Left lung (tissue), 10 donors: ENCODE data around the gene ATP9A. TPM values are rescaled to one million over a fixed set of nuclear protein-coding genes. Genes with fewer than 3 reads are reported as not detected.

ENCODE experiments used
- ATAC-seq: fragments of 200-7000 bp; cut with Tn5 transposase; one replicate; pipeline ENCODE4 v1.9.1; 2020; ENCODE audit warnings: moderate library complexity
- DNase-seq, 4 donors: peaks; one replicate each; pipeline ENCODE4 v3.0.0-alpha.2; 2013 to 2020
- H3K27ac ChIP-seq, 2 donors: fragments of 200-600 bp; sonication (generic) in 1 of 2; one replicate each; pipeline versions ENCODE4 v1.5.0 to v1.8.0; 2020 to 2021
- H3K27me3 ChIP-seq, 2 donors: fragments of 200-600 bp; sonication (generic) in 1 of 2; one replicate each; pipeline versions ENCODE4 v1.5.0 to v1.8.0; 2020 to 2021
- H3K36me3 ChIP-seq, 2 donors: fragments of 200-600 bp; sonication (generic) in 1 of 2; one replicate each; pipeline versions ENCODE4 v1.5.0 to v1.8.0; 2020 to 2021
- H3K4me1 ChIP-seq, 2 donors: fragments of 200-600 bp; one replicate each; pipeline ENCODE4 v1.8.0; 2021
- H3K4me3 ChIP-seq, 2 donors: fragments of 200-600 bp; sonication (generic) in 1 of 2; one replicate each; pipeline versions ENCODE4 v1.5.0 to v1.8.0; 2020 to 2021; ENCODE audit warnings: mild to moderate bottlenecking in 1 of 2
- H3K9me3 ChIP-seq, 2 donors: fragments of 200-600 bp; sonication (generic) in 1 of 2; one replicate each; pipeline versions ENCODE4 v1.5.0 to v1.8.0; 2020 to 2021
- intact Hi-C, 2 donors: fragments of 100-400 bp; cut with DNase I; formaldehyde crosslinking; loops; one replicate each; pipeline versions ENCODE4 v1.11.2 to v1.14.2; 2022
- polyA plus RNA-seq, 6 donors: library from polyadenylated mRNA; unstranded; fragments of 120-200 nt; gene quantifications; one replicate each; pipeline ENCODE4 v1.2.1, GENCODE V29; 2013; ENCODE audit not compliant: insufficient read length in 6 of 6
- total RNA-seq, 2 donors: library from RNA; stranded (reverse); fragmentation: NEBNext Ultra II Directional; extraction: Animal tissue kit (Norgen Biotek cat#: 25700); gene quantifications; one replicate each; pipeline ENCODE4 v1.2.1, GENCODE V29; 2021
- TF ChIP-seq, protein P1 (sequence below), 2 donors: fragments of 200-600 bp; sonication (generic) in 1 of 2; IDR thresholded peaks; one replicate each; pipeline versions ENCODE4 v1.5.0 to v1.8.0; 2021; ENCODE audit warnings: antibody characterized with exemption in 2 of 2
- donor health status: DM: no; HTN: yes; CAD: no.
- donor health status: DM: no; HTN: no; CAD: no.

ATP9A gene
- total and polyA plus RNA-seq, 8 donors = 15.3 to 59.7 (median 50.4) TPM

DNA sequence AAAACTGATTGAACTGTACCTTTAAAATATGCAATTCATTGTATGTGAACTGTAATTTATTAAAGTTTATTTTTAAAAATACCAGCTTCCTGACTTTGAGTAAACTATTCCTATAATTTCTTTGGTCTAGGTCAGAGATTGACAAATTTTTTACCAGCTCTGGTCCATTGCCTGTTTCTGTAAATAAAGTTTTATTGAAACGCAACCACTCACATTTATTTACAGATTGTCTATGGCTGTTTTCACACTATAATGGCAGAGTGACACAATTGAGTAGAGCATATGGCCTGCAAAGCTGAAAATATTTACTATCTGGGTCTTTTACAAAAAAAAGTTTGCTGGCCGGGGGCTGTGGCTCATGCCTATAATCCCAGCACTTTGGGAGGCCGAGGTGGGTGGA lies 192.7 kb downstream of the ATP9A start:
- DNase-seq (no peak), ATAC-seq (no peak)
- Histone ChIP-seq H3K4me1 (no peaks in the 10 kb centered on the region), H3K4me3 (no peak overlapping the region), H3K27me3 (peaks cover 0 to 4% of the 10 kb centered on the region in 2 donors), H3K27ac (no peak overlapping the region), H3K36me3 (no peaks in the 10 kb centered on the region), H3K9me3 (no peaks in the 10 kb centered on the region)
- intact Hi-C loops = no loop called here
- TF ChIP-seq, protein P1, sequence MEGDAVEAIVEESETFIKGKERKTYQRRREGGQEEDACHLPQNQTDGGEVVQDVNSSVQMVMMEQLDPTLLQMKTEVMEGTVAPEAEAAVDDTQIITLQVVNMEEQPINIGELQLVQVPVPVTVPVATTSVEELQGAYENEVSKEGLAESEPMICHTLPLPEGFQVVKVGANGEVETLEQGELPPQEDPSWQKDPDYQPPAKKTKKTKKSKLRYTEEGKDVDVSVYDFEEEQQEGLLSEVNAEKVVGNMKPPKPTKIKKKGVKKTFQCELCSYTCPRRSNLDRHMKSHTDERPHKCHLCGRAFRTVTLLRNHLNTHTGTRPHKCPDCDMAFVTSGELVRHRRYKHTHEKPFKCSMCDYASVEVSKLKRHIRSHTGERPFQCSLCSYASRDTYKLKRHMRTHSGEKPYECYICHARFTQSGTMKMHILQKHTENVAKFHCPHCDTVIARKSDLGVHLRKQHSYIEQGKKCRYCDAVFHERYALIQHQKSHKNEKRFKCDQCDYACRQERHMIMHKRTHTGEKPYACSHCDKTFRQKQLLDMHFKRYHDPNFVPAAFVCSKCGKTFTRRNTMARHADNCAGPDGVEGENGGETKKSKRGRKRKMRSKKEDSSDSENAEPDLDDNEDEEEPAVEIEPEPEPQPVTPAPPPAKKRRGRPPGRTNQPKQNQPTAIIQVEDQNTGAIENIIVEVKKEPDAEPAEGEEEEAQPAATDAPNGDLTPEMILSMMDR (IDR thresholded peaks at IDR 0.05) = no peak

DNA sequence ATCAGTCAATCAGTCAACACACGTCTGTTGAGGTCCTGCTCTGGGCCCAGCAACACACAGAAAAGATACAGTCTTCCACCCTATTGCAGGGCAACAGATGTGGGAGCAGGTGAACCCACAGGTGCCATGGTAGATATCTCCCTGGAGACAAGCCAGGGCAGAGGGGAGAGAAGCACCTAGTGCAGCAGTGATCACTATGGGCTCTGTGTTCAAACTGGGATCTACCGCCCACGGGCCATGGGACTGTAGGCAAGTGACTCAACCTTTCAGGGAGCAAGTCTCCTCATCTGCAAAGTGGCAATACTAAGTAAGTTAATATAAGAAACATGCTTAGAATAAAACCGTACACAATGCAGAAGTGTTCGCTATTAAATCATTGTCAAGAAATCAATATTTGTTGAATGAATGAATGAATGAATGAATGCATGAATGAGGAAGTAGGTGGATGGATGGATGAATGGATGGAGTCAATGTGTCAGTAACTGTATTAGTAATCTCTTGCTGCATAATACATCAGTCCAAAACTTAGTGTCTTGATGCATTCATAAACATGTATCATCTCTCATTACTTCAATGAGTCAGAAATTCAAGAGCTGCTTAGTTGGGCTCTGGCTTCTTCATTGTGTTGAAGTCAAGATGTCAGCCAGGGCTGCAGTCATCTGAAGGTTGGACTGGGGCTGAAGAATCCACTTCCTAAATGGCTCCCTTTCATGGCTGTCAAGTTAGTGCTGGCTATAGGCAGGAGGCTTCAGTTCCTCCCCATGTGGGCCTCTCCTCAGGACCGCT lies 193.7 kb downstream of the ATP9A start:
- Histone ChIP-seq H3K4me3 (no peak overlapping the region), H3K9me3 (no peaks in the 10 kb centered on the region), H3K36me3 (no peaks in the 10 kb centered on the region), H3K27me3 (peaks cover 0 to 9% of the 10 kb centered on the region in 2 donors), H3K4me1 (no peaks in the 10 kb centered on the region), H3K27ac (no peak overlapping the region)
- no peak for ATAC-seq
- no peak for DNase-seq
- intact Hi-C loops = no loop called here
- TF ChIP-seq, protein P1 (IDR thresholded peaks at IDR 0.05) = no peak

DNA sequence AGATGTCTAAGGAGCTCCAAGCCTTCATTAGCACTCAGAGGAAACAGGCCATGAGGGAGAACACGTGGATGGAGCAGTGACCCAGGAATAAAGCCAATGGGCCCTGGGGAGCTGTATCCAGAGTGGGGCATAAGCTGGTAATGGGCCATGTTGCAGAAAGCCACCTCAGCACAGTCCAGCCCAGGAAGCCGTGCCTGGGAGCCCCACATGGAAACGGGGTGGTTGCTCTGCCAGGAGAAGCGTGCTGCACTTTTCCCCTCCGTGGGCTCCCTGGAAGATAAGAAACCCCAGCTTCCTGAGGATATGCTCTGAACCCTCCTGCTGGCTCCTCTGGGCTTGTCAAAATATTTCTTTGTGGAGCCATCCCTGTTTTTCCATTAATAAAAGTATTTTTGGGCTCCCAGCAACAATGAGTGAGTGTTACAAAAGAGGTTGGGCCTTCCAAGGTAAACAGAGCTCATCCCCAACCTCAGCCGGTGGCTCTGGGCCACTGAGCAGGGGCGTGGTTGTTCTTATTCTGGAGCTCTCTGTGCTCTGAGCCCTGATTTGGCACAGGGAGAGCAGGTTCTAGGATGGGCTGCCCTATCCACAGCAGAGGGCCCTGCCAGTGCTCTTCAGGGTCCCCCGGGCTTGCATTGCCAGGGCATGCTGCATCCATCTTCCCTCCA lies 194.5 kb downstream of the ATP9A start:
- H3K27me3 ChIP-seq = peaks cover 0 to 9% of the 10 kb centered on the region in 2 donors
- no peaks in the 10 kb centered on the region for H3K36me3 ChIP-seq
- H3K4me3 ChIP-seq = no peak overlapping the region
- intact Hi-C loops = no loop called here
- no peaks in the 10 kb centered on the region for H3K9me3 ChIP-seq
- ATAC-seq = no peak
- TF ChIP-seq, protein P1 (IDR thresholded peaks at IDR 0.05) = no peak
- no peak for DNase-seq
- H3K27ac ChIP-seq = no peak overlapping the region
- H3K4me1 ChIP-seq = no peaks in the 10 kb centered on the region

DNA sequence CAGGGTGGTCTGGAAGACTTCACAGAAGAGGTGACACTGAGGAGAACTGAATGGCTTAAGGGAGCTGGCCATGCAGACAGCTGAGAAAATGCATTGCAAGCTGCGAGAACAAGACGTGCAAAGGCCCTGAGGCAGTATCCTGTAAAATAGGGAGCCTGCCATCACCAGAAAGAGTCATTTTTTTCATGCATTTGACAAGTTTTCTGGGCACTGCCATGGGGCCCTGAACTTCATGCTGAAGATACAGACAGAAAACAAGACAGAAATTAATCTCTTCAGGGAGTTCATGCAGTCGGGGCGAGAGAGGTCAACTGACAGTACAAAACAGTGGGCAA lies 196.8 kb downstream of the ATP9A start:
- Histone ChIP-seq H3K4me3 (no peak overlapping the region), H3K9me3 (no peaks in the 10 kb centered on the region), H3K27ac (no peak overlapping the region), H3K36me3 (no peaks in the 10 kb centered on the region), H3K4me1 (no peaks in the 10 kb centered on the region), H3K27me3 (peaks cover 0 to 9% of the 10 kb centered on the region in 2 donors)
- ATAC-seq (no peak), DNase-seq (no peak)
- TF ChIP-seq, protein P1 (IDR thresholded peaks at IDR 0.05) = no peak
- intact Hi-C loops = no loop called here

DNA sequence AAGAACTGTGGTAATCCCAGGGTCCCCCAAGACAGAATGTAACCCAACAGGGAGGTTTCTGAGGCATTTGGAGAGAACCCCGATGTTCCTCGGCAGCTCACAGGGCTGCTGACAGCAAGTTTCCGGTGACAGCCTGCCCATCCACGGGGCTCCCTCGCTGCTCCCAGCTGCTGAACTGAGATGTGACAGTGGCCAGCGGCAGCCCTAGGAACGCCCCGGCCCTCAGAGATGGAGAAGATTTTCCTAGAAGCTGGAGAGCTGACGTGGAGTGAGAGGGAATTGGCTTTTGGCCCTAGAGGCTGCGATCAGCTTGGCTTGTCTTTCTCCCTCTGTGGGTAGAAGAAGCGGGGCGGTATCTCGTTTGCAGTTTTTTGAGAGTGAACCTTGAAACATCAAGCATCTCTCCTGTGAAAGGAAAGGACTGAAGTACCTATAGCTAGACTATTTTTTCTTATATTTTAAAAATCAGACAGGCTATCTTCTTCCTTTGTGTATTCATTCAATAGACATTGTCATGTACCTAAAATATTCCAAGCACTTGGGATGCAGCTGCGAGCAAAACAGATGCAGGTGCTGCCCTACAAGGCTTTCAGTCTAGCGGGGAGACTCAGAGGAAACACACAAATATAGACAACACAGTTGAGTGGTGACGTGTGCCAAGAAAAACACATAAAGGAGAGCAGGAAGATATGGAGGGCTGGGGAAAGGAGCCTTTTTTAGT lies 197.3 kb downstream of the ATP9A start:
- TF ChIP-seq, protein P1 (IDR thresholded peaks at IDR 0.05) = no peak
- Histone ChIP-seq H3K27ac (no peak overlapping the region), H3K36me3 (no peaks in the 10 kb centered on the region), H3K9me3 (no peaks in the 10 kb centered on the region), H3K27me3 (peaks cover 0 to 9% of the 10 kb centered on the region in 2 donors), H3K4me3 (no peak overlapping the region), H3K4me1 (no peaks in the 10 kb centered on the region)
- DNase-seq (peak in 2 of 4 donors; percentile 29 to 73), ATAC-seq (peak; percentile 33)
- intact Hi-C loops = no loop called here
